ENCODE data around the gene NDC1. TPM values are rescaled to one million over a fixed set of nuclear protein-coding genes. Genes with fewer than 3 reads are reported as not detected.

NDC1 gene
- polyA plus RNA-seq, 1 donor (not counting 4 experiments of a cell fraction or from before 2014, with no cell fraction given) = 36.1 TPM

DNA sequence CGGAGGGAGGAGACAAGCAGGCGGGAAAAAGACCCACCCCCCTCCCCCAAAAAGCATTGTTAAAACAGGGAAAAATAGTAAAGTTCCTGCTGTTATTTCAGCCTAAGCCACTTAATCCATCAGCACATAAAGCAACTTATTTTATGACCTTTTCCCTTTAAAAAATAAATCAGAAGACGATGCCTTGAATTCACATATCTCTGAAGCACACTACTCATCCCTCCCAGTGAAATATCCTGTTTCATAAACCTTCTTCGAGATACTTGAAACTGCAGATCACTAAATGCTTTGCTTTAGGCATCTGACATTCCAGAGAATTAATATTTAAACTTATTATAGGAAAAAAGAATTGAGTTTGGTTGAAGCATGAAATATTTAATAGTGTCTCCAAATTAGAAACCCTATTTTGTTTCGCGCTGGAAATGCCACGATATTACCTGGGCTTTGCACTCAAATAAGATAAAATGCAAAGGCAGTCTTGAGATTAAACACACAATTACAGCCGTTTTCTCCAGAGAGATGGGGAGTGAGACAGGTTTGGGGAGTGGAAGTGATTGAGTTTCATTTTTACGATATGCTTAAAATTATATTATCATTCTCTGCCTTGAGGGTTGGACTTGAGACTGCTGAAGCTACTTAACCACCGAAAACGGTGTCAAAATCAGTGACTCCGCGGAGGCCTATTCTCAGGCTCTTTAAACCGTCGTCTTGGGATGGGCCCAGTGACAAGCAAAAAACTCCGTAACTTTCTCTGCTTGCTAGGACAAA, 108.5 kb downstream of the NDC1 start:
- H4K20me1 ChIP-seq (ENCODE audit: control insufficient read depth, extremely low read depth, insufficient read depth, low read length) = no peaks in the 10 kb centered on the region
- H3K36me3 ChIP-seq (ENCODE audit: control insufficient read depth in 2 of 2, extremely low read depth in 1 of 2, insufficient read depth in 2 of 2, low read length in 2 of 2) = no peaks in the 10 kb centered on the region
- H3K9me1 ChIP-seq (ENCODE audit: control insufficient read depth, extremely low read depth, insufficient read depth, low read length) = no peaks in the 10 kb centered on the region
- no peak overlapping the region for H3K4me2 ChIP-seq (ENCODE audit: control insufficient read depth, extremely low read depth, insufficient read depth, low read depth, low read length)
- H3K4me1 ChIP-seq (ENCODE audit: control insufficient read depth, extremely low read depth, insufficient read depth, low read length) = no peaks in the 10 kb centered on the region
- H3K9me3 ChIP-seq (ENCODE audit: control insufficient read depth, low read depth, low read length) = no peaks in the 10 kb centered on the region
- H3K9ac ChIP-seq (ENCODE audit: control insufficient read depth, extremely low read depth, insufficient read depth, low read length) = no peak overlapping the region
- FAIRE-seq (no peak), DNase-seq (ENCODE audit: low read depth, low spot score) (no peak)
- peaks cover 15% of the 10 kb centered on the region for H3K27me3 ChIP-seq (ENCODE audit: control insufficient read depth, extremely low read depth, insufficient read depth, low read length)
- dilution Hi-C loops (cut with MboI; ENCODE audit: extremely low pct_ligation_motif_present, low sequenced_read_pairs) = no loop called here
- no peaks in the 10 kb centered on the region for H3K79me2 ChIP-seq (ENCODE audit: control insufficient read depth, insufficient read depth, low read length)
- no peak overlapping the region for H3K4me3 ChIP-seq (ENCODE audit: control insufficient read depth in 2 of 3, extremely low read depth in 1 of 3, insufficient read depth in 2 of 3, low read depth in 1 of 3, low read length in 3 of 3)
- H2AFZ ChIP-seq (ENCODE audit: control insufficient read depth, low read length) = no peak overlapping the region
- TF ChIP-seq, protein P1, sequence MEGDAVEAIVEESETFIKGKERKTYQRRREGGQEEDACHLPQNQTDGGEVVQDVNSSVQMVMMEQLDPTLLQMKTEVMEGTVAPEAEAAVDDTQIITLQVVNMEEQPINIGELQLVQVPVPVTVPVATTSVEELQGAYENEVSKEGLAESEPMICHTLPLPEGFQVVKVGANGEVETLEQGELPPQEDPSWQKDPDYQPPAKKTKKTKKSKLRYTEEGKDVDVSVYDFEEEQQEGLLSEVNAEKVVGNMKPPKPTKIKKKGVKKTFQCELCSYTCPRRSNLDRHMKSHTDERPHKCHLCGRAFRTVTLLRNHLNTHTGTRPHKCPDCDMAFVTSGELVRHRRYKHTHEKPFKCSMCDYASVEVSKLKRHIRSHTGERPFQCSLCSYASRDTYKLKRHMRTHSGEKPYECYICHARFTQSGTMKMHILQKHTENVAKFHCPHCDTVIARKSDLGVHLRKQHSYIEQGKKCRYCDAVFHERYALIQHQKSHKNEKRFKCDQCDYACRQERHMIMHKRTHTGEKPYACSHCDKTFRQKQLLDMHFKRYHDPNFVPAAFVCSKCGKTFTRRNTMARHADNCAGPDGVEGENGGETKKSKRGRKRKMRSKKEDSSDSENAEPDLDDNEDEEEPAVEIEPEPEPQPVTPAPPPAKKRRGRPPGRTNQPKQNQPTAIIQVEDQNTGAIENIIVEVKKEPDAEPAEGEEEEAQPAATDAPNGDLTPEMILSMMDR (optimal IDR thresholded peaks at IDR 0.05 in 1 of 3, IDR thresholded peaks at IDR 0.05 in 1 of 3, conservative IDR thresholded peaks at IDR 0.05 in 1 of 3; ENCODE audit: extremely low read depth in 1 of 3, insufficient read depth in 2 of 3, low read length in 3 of 3) = no peak
- TF ChIP-seq EZH2 (IDR thresholded peaks at IDR 0.05; ENCODE audit: low read length) = no peak
- no peak overlapping the region for H3K27ac ChIP-seq (ENCODE audit: control insufficient read depth, insufficient read depth, low read length)

DNA sequence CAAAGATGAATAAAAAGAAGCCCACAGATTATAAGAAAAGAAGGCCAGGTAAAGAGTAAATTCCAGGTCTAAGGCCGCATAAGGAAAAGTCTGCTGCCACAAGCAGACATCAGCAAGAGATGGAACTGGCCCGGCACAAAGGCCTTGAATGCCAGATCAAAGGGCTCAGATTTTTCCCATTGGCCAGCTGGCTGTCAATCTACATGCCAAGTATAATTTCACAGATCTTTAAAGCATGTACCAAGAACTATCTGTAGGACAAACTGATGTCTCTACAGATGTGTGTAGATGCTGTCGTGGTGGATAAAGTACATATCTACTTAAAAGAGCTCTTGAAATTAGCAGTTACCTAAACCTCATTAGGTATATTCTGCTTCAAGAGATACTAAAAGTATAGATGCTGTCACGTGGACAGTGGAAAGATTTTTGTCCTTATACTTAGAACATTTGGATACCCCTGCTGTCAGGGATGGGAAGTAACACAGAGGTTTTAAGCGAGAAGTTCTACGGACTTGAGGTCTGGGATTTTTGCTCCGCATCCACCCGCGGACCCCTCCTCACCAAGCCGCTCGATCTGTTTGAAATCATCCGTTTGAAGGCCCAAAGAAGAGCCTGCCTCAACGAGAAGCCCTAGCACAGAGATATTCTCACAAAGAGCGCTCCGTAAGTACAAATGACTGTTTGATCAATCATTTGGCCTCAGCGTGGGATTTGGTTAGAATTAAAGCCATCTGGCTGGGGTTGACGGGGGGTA, 109.2 kb downstream of the NDC1 start:
- peaks cover 11% of the 10 kb centered on the region for H3K27me3 ChIP-seq (ENCODE audit: control insufficient read depth, extremely low read depth, insufficient read depth, low read length)
- dilution Hi-C loops (cut with MboI; ENCODE audit: extremely low pct_ligation_motif_present, low sequenced_read_pairs) = no loop called here
- H3K79me2 ChIP-seq (ENCODE audit: control insufficient read depth, insufficient read depth, low read length) = no peaks in the 10 kb centered on the region
- H3K4me1 ChIP-seq (ENCODE audit: control insufficient read depth, extremely low read depth, insufficient read depth, low read length) = no peaks in the 10 kb centered on the region
- H3K4me3 ChIP-seq (ENCODE audit: control insufficient read depth in 2 of 3, extremely low read depth in 1 of 3, insufficient read depth in 2 of 3, low read depth in 1 of 3, low read length in 3 of 3) = no peak overlapping the region
- no peak overlapping the region for H3K9ac ChIP-seq (ENCODE audit: control insufficient read depth, extremely low read depth, insufficient read depth, low read length)
- H4K20me1 ChIP-seq (ENCODE audit: control insufficient read depth, extremely low read depth, insufficient read depth, low read length) = no peaks in the 10 kb centered on the region
- no peaks in the 10 kb centered on the region for H3K9me1 ChIP-seq (ENCODE audit: control insufficient read depth, extremely low read depth, insufficient read depth, low read length)
- DNase-seq (ENCODE audit: low read depth, low spot score) (no peak), FAIRE-seq (no peak)
- no peak for TF ChIP-seq EZH2 (IDR thresholded peaks at IDR 0.05; ENCODE audit: low read length)
- TF ChIP-seq, protein P1 (optimal IDR thresholded peaks at IDR 0.05 in 1 of 3, IDR thresholded peaks at IDR 0.05 in 1 of 3, conservative IDR thresholded peaks at IDR 0.05 in 1 of 3; ENCODE audit: extremely low read depth in 1 of 3, insufficient read depth in 2 of 3, low read length in 3 of 3) = no peak
- no peak overlapping the region for H3K4me2 ChIP-seq (ENCODE audit: control insufficient read depth, extremely low read depth, insufficient read depth, low read depth, low read length)
- H3K36me3 ChIP-seq (ENCODE audit: control insufficient read depth in 2 of 2, extremely low read depth in 1 of 2, insufficient read depth in 2 of 2, low read length in 2 of 2) = no peaks in the 10 kb centered on the region
- H2AFZ ChIP-seq (ENCODE audit: control insufficient read depth, low read length) = no peak overlapping the region
- H3K9me3 ChIP-seq (ENCODE audit: control insufficient read depth, low read depth, low read length) = no peaks in the 10 kb centered on the region
- H3K27ac ChIP-seq (ENCODE audit: control insufficient read depth, insufficient read depth, low read length) = no peak overlapping the region
